Tibial nerve (tissue), 4 donors: Measurements from ENCODE around the gene SH3TC2.

Experiments used
- EP300 ChIP-seq, 2 donors: sonication (generic); formaldehyde crosslinking; IDR thresholded peaks; one replicate each; pipeline ENCODE4 v1.6.1; 2017; ENCODE audit warnings: antibody characterized with exemption in 2 of 2, mild to moderate bottlenecking in 1 of 2
- POLR2A ChIP-seq, 2 donors: fragments of 450-650 bp; IDR thresholded peaks; one replicate each; pipeline ENCODE4 v1.6.1; 2017; ENCODE audit warnings: antibody characterized with exemption in 2 of 2, mild to moderate bottlenecking in 2 of 2, moderate library complexity in 2 of 2
- TF ChIP-seq, protein P1 (sequence below), 5 experiments: fragments of 200-600 bp in 3 of 5; fragments of 450-650 bp in 2 of 5; sonication (generic) in 3 of 5; IDR thresholded peaks; one replicate each; pipeline ENCODE4 v1.5.1; 2016 to 2019; ENCODE audit warnings: antibody characterized with exemption in 5 of 5, mild to moderate bottlenecking in 3 of 5, moderate library complexity in 2 of 5

DNA sequence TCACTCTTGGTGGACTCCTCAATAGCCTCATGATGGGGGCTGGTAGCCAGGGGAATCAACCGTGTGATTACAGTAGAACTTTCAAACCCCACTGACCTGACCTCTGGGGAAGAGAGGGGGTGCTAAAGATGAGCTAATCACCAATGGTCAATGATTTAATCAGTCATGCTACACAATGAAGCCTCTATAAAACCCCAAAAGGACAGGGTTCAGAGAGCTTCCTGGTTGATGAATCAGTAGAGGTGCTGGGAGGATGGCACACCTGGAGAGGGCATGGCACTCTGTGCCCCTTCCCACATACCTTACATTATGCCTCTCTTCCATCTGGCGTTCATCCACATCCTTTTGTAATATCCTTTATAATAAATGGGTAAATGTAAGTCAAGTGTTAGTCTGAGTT is 8.9 kb upstream of the SH3TC2 start:
- TF ChIP-seq, protein P1, sequence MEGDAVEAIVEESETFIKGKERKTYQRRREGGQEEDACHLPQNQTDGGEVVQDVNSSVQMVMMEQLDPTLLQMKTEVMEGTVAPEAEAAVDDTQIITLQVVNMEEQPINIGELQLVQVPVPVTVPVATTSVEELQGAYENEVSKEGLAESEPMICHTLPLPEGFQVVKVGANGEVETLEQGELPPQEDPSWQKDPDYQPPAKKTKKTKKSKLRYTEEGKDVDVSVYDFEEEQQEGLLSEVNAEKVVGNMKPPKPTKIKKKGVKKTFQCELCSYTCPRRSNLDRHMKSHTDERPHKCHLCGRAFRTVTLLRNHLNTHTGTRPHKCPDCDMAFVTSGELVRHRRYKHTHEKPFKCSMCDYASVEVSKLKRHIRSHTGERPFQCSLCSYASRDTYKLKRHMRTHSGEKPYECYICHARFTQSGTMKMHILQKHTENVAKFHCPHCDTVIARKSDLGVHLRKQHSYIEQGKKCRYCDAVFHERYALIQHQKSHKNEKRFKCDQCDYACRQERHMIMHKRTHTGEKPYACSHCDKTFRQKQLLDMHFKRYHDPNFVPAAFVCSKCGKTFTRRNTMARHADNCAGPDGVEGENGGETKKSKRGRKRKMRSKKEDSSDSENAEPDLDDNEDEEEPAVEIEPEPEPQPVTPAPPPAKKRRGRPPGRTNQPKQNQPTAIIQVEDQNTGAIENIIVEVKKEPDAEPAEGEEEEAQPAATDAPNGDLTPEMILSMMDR (IDR thresholded peaks at IDR 0.05): no peak
- TF ChIP-seq POLR2A (IDR thresholded peaks at IDR 0.05) (no peak), EP300 (IDR thresholded peaks at IDR 0.05) (no peak)
